Measurements from ENCODE around the gene MCOLN1.

The MCOLN1 gene

GRCh38 chr19:7578127-7578526, 55.7 kb downstream of the MCOLN1 start:
- DNase-seq, result no peak

GRCh38 chr19:7579182-7579581, 56.8 kb downstream of the MCOLN1 start:
- DNase-seq, result no peak

- no peak for DNase-seq
Observed at GRCh38 chr19:7582446-7582845, 60.0 kb downstream of the MCOLN1 start.
